Measurements from ENCODE around the gene ZNF133. TPM values are rescaled to one million over a fixed set of nuclear protein-coding genes. Genes with fewer than 3 reads are reported as not detected.
A peak's percentile ranks its signal among the peaks of the same experiment; 100 is the strongest.
"Not testable (repeated sequence)": the region's sequence is repeated elsewhere in the genome, so short reads cannot be mapped to it uniquely, and the experiment has no call there.

Gene ZNF133
- total RNA-seq (2021) = 9.3 and 12.8 TPM in 2 replicates
- percentile 73 among the genes with signal in this experiment for Bru-seq, nascent RNA
- BruChase-seq, experiment 1, labeled RNA remaining after a 2-hour chase = percentile 85 among the genes with signal in this experiment
- BruChase-seq, experiment 2, labeled RNA remaining after a 6-hour chase = percentile 63 among the genes with signal in this experiment
- long read RNA-seq, partial matches to known transcripts = 0 of 9 reads
- long read RNA-seq, other reads (novel, unspliced or antisense) = 7 of 9 reads

GRCh38 chr20:18287915-18288748, at the start of gene ZNF133:
ZNF133 (plus strand) TSS chr20:18288527; CDS start chr20:18305687, 17,160 bp downstream.
- TF ChIP-seq CTCF (conservative IDR thresholded peaks at IDR 0.05; ENCODE audit: low read depth, low read length) = no peak; the same call in 1 of the 2 replicates
- no peak for TF ChIP-seq EZH2 (IDR thresholded peaks at IDR 0.05; ENCODE audit: borderline replicate concordance, low read depth, low read length, poor library complexity, severe bottlenecking)
- intact Hi-C loops (cut with micrococcal nuclease; ENCODE audit: unreplicated experiment) = no loop called here
- Histone ChIP-seq H3K9me3 (ENCODE audit: low read depth, low read length, poor library complexity, severe bottlenecking) (peaks cover 13% of the 10 kb centered on the region), H3K4me3 (ENCODE audit: low read depth, low read length, poor library complexity, severe bottlenecking) (peak within 1 kb of the TSS; percentile 88), H3K36me3 (ENCODE audit: insufficient read depth, low read length, poor library complexity, severe bottlenecking) (no peaks in the 10 kb centered on the region), H3K27ac (ENCODE audit: low read depth, low read length, poor library complexity, severe bottlenecking) (peak within 1 kb of the TSS; percentile 95), H3K27me3 (replicated peaks; ENCODE audit: insufficient read depth, low read depth, low read length, poor library complexity) (peaks cover 6% of the 10 kb centered on the region), H3K4me1 (ENCODE audit: insufficient read depth, low read length, poor library complexity, severe bottlenecking) (no peaks in the 10 kb centered on the region)
- peak; percentile 95 for DNase-seq (ENCODE audit: low spot score)
- CTCF ChIA-PET = interaction anchor here (0.7 kb wide), 1 partner anchor 542 kb away, joined by 3 read pairs; no protein-coding TSS in a partner anchor
- no TSS peak for BruUV-seq (replicated peaks)
- POLR2A ChIA-PET (ENCODE audit: low non-redundant PET) = interaction anchor here (0.6 kb wide), 1 partner anchor 281 kb away, joined by 4 read pairs; no protein-coding TSS in a partner anchor

- H3K4me1 ChIP-seq (ENCODE audit: insufficient read depth, low read length, poor library complexity, severe bottlenecking) = no peaks in the 10 kb centered on the region
- no peak overlapping the region for H3K4me3 ChIP-seq (ENCODE audit: low read depth, low read length, poor library complexity, severe bottlenecking)
- BruUV-seq (replicated peaks) = no TSS peak
- no peaks in the 10 kb centered on the region for H3K9me3 ChIP-seq (ENCODE audit: low read depth, low read length, poor library complexity, severe bottlenecking)
- H3K27ac ChIP-seq (ENCODE audit: low read depth, low read length, poor library complexity, severe bottlenecking) = no peak overlapping the region
- H3K36me3 ChIP-seq (ENCODE audit: insufficient read depth, low read length, poor library complexity, severe bottlenecking) = no peaks in the 10 kb centered on the region
- no peak for DNase-seq (ENCODE audit: low spot score)
- intact Hi-C loops (cut with micrococcal nuclease; ENCODE audit: unreplicated experiment) = no loop called here
- peaks cover 4% of the 10 kb centered on the region for H3K27me3 ChIP-seq (replicated peaks; ENCODE audit: insufficient read depth, low read depth, low read length, poor library complexity)
- no peak for TF ChIP-seq CTCF (conservative IDR thresholded peaks at IDR 0.05; ENCODE audit: low read depth, low read length)
- no peak for TF ChIP-seq EZH2 (IDR thresholded peaks at IDR 0.05; ENCODE audit: borderline replicate concordance, low read depth, low read length, poor library complexity, severe bottlenecking)
- ChIA-PET CTCF (no interaction called here), POLR2A (ENCODE audit: low non-redundant PET) (no interaction called here)
These were observed 47.3 kb upstream of the ZNF133 start for GRCh38 chr20:18240997-18241396.

- intact Hi-C loops (cut with micrococcal nuclease; ENCODE audit: unreplicated experiment) = no loop called here
- no peak for TF ChIP-seq EZH2 (IDR thresholded peaks at IDR 0.05; ENCODE audit: borderline replicate concordance, low read depth, low read length, poor library complexity, severe bottlenecking)
- no peak for TF ChIP-seq CTCF (conservative IDR thresholded peaks at IDR 0.05; ENCODE audit: low read depth, low read length)
- Histone ChIP-seq H3K9me3 (ENCODE audit: low read depth, low read length, poor library complexity, severe bottlenecking) (no peaks in the 10 kb centered on the region), H3K27ac (ENCODE audit: low read depth, low read length, poor library complexity, severe bottlenecking) (no peak overlapping the region), H3K27me3 (replicated peaks; ENCODE audit: insufficient read depth, low read depth, low read length, poor library complexity) (peaks cover 4% of the 10 kb centered on the region), H3K4me3 (ENCODE audit: low read depth, low read length, poor library complexity, severe bottlenecking) (no peak overlapping the region), H3K36me3 (ENCODE audit: insufficient read depth, low read length, poor library complexity, severe bottlenecking) (no peaks in the 10 kb centered on the region), H3K4me1 (ENCODE audit: insufficient read depth, low read length, poor library complexity, severe bottlenecking) (no peaks in the 10 kb centered on the region)
- DNase-seq (ENCODE audit: low spot score) = no peak
- ChIA-PET CTCF (no interaction called here), POLR2A (ENCODE audit: low non-redundant PET) (no interaction called here)
- no TSS peak for BruUV-seq (replicated peaks)
These were observed 44.5 kb upstream of the ZNF133 start for GRCh38 chr20:18243802-18244201.

GRCh38 chr20:18248545-18248944, 39.8 kb upstream of the ZNF133 start:
- H3K27ac ChIP-seq (ENCODE audit: low read depth, low read length, poor library complexity, severe bottlenecking); H3K27me3 ChIP-seq (replicated peaks; ENCODE audit: insufficient read depth, low read depth, low read length, poor library complexity); H3K4me1 ChIP-seq (ENCODE audit: insufficient read depth, low read length, poor library complexity, severe bottlenecking); H3K9me3 ChIP-seq (ENCODE audit: low read depth, low read length, poor library complexity, severe bottlenecking); BruUV-seq (replicated peaks); intact Hi-C loops (cut with micrococcal nuclease; ENCODE audit: unreplicated experiment); CTCF ChIA-PET; DNase-seq (ENCODE audit: low spot score); H3K4me3 ChIP-seq (ENCODE audit: low read depth, low read length, poor library complexity, severe bottlenecking); H3K36me3 ChIP-seq (ENCODE audit: insufficient read depth, low read length, poor library complexity, severe bottlenecking); POLR2A ChIA-PET (ENCODE audit: low non-redundant PET): not testable (repeated sequence)
